Measurements from ENCODE around the gene EMX2. TPM values are rescaled to one million over a fixed set of nuclear protein-coding genes. Genes with fewer than 3 reads are reported as not detected.

Gene EMX2
- total RNA-seq, 1 experiment from 2014 or later = not detected

- TF ChIP-seq REST (IDR thresholded peaks at IDR 0.05; ENCODE audit: low read depth) (no peak), SRF (IDR thresholded peaks at IDR 0.05; ENCODE audit: low read depth) (no peak), EZH2 (IDR thresholded peaks at IDR 0.05) (no peak)
Measured at GRCh38 chr10:117555017-117555416, 12.5 kb downstream of the EMX2 start (continued).

GRCh38 chr10:117555863-117556262, 13.3 kb downstream of the EMX2 start:
- intact Hi-C loops (cut with micrococcal nuclease) = no loop called here
- Histone ChIP-seq H2AFZ (ENCODE audit: low read depth, low read length, poor library complexity, severe bottlenecking) (no peak overlapping the region), H3K9me3 (ENCODE audit: control insufficient read depth in 1 of 2, insufficient read depth in 1 of 2, low read depth in 1 of 2, low read length in 2 of 2) (no peaks in the 10 kb centered on the region), H4K20me1 (ENCODE audit: insufficient read depth) (no peaks in the 10 kb centered on the region), H3K27me3 (ENCODE audit: insufficient read depth, low read length) (peaks cover 10% of the 10 kb centered on the region; the same call in 1 of the 2 replicates), H3K9ac (ENCODE audit: low read length) (no peak overlapping the region), H3K4me3 (replicated peaks in 1 of 2; ENCODE audit: low read depth in 1 of 2, low read length in 2 of 2) (no peak overlapping the region), H3K79me2 (ENCODE audit: insufficient read depth, low read length) (no peaks in the 10 kb centered on the region), H3K4me1 (ENCODE audit: control insufficient read depth in 1 of 2, insufficient read depth in 2 of 2, low read length in 2 of 2) (no peaks in the 10 kb centered on the region), H3K36me3 (ENCODE audit: control insufficient read depth in 1 of 2, insufficient read depth in 2 of 2, low read length in 2 of 2) (no peaks in the 10 kb centered on the region), H3K9me2 (ENCODE audit: insufficient read depth) (no peaks in the 10 kb centered on the region), H3K27ac (ENCODE audit: low read depth, low read length) (no peak overlapping the region), H3K4me2 (ENCODE audit: low read length) (no peak overlapping the region)
- ChIA-PET RAD21 (ENCODE audit: low non-redundant PET in 1 of 2, low total read pairs in 2 of 2, uncharacterized antibody in 2 of 2, unreplicated experiment in 2 of 2) (no interaction called here), POLR2A (no interaction called here), CTCF (no interaction called here)
- ATAC-seq (no peak), DNase-seq (ENCODE audit: low read depth, low spot score) (no peak)
- no TSS peak for BruUV-seq (replicated peaks)
- TF ChIP-seq EZH2phosphoT487 (IDR thresholded peaks at IDR 0.05; ENCODE audit: borderline replicate concordance) (no peak), CBX3 (IDR thresholded peaks at IDR 0.05; ENCODE audit: low read depth) (no peak), POLR2A (IDR thresholded peaks at IDR 0.05; ENCODE audit: borderline replicate concordance, extremely low read depth, insufficient read depth, insufficient read length) (no peak), SP1 (IDR thresholded peaks at IDR 0.05; ENCODE audit: low read depth) (no peak), FOSL1 (IDR thresholded peaks at IDR 0.05; ENCODE audit: low read depth) (no peak), REST (IDR thresholded peaks at IDR 0.05; ENCODE audit: low read depth) (no peak), MAX (IDR thresholded peaks at IDR 0.05) (no peak), ELF1 (IDR thresholded peaks at IDR 0.05; ENCODE audit: borderline replicate concordance, low read depth) (no peak), EGR1 (IDR thresholded peaks at IDR 0.05; ENCODE audit: low read depth) (no peak), EZH2 (IDR thresholded peaks at IDR 0.05) (no peak), YY1 (IDR thresholded peaks at IDR 0.05; ENCODE audit: extremely low read depth, insufficient replicate concordance, low read depth, low read length) (no peak), RAD21 (IDR thresholded peaks at IDR 0.05; ENCODE audit: low read depth) (no peak), ZNF274 (IDR thresholded peaks at IDR 0.05; ENCODE audit: low read depth, low read length) (no peak), SRF (IDR thresholded peaks at IDR 0.05; ENCODE audit: low read depth) (no peak)
